Amygdala (tissue), 56 donors: Measurements from ENCODE around the gene PPM1A.
"Not testable (repeated sequence)": the region's sequence is repeated elsewhere in the genome, so short reads cannot be mapped to it uniquely, and the experiment has no call there.

Experiments used
- DNase-seq, 56 donors: peaks; one replicate each; lab custom pipeline; 2025; lab: John Stamatoyannopoulos, UW

Gene PPM1A

GRCh38 chr14:60315196-60315990 lies 66.4 kb downstream of the PPM1A start:
- no peak for DNase-seq

DNA sequence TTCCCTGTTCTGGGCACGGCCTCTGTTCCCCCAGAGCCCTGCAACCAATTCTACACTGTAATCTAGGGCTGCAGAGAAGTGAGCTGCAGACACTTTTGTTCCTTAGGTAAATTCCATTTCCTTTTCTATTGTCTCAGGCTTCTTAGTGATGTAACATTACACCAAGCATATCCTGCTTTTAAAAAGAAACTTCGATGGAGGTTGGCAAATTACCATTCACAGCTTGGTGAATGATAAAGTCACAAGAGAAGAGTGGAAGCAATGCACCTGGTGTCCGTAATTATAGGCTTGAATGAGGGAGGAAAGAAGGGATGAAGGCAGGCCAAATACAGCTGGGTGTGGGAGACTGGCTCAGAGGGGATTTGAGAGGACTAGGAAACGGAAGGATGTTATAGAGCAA lies 68.6 kb downstream of the PPM1A start:
- no peak for DNase-seq

- DNase-seq = not testable (repeated sequence)
Observed at GRCh38 chr14:60320860-60321259, 71.8 kb downstream of the PPM1A start.

GRCh38 chr14:60323199-60323896 lies 74.3 kb downstream of the PPM1A start:
- DNase-seq = no peak

GRCh38 chr14:60324837-60325236 lies 75.8 kb downstream of the PPM1A start:
- DNase-seq = no peak

DNA sequence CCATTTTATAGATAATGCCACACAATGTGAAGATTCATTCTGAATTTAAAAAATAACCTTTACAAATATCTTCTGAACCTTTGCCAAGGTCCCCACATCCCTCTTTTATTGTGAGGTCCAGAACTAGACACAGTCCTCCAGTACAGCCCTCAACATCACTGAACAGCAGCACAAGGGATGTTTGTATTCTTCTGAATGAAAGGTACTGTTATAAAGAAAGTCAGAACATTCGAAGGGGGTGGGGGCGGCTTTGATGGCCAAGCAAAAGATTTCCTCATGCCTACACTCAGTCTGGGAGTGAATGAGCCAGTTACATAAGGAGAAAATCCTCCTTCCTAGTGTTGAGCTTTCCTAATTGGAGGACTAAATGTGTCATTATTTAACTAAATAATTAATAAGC lies 77.3 kb downstream of the PPM1A start:
- peak in 1 of 56 donors; percentile 7 for DNase-seq

DNA sequence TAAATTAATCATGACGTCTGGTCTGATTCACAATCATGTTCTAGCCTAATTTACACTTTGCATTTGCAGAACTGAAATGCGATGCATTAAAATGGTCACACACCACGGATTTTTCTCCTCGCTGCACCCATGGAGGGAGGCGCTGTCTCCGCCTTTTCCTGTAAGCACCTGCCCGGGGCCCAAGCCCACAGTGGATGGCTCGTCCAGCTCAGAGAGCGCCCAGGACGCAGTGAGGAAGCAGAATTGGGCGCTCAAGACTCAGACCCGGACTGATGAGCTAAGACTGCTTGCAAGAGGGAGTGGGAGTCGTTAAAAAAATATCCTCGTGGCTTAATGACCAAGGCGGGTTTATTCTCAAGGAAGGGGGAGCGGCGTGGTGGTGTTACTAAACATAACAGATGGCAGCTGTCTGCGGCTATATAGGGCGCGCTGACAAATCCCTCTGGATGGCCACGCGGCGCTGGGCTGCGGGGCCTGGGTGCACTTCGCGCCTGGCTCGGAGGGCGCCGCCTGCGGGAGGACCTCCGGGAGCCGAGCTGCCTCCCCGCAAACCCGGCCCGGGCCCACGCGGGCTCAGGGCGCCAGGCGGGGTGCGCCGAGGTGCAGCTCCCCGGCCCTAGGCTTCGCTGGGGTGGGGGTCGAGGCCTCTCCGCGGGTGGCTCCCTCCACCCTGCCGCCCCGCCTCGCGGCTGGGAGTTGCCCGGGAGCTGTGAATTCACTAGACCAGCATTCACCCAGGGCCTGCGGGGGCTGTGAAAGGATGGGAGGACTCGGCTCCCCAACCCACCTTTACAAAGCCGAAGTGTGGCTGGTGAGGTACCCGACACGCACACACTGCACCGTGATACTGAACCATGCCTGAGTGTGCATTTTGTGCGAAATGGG lies 78.7 kb downstream of the PPM1A start:
- peak in 24 of 56 donors; percentile 3 to 56 (median 24) for DNase-seq

DNA sequence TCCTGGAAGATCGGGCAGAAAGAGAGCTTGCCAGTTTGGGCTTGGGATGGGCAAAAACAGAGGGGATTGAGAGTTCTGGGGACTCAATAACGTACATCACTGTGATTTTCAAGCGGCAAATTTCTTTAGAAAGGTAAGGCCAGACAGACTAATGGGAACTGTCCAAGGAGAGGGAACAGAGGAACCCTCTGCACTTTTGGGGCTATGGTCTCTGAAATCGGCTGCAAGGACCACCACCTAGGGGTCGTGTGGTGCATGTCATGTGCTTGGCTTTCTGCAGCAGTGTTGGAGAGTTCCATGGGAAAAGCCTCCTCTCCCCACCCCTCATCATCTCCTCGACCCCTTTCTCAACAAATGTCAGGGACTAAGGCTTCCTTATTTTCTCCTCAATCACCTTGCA lies 79.6 kb downstream of the PPM1A start:
- no peak for DNase-seq

- no peak for DNase-seq
Observed at GRCh38 chr14:60329274-60329673, 80.3 kb downstream of the PPM1A start.

- peak in 36 of 56 donors; percentile 2 to 69 (median 36) for DNase-seq
Observed at GRCh38 chr14:60331201-60332045, 82.4 kb downstream of the PPM1A start.

DNA sequence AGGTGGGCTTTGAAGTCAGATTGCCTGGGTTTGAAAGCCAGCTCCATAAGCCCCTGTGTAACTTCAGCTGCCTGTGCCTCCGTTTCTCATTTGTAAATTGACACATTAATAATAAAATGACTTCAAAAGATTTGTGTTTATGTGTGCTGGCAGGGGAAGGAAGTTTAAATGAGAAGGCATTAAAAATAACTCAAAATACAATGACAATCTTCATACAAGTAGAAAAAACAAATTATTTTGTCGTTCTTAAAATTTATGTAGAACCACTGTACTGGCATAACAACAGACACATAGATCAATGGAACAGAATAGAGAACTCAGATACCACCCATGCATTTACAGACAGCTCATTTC lies 83.0 kb downstream of the PPM1A start:
- no peak for DNase-seq

DNA sequence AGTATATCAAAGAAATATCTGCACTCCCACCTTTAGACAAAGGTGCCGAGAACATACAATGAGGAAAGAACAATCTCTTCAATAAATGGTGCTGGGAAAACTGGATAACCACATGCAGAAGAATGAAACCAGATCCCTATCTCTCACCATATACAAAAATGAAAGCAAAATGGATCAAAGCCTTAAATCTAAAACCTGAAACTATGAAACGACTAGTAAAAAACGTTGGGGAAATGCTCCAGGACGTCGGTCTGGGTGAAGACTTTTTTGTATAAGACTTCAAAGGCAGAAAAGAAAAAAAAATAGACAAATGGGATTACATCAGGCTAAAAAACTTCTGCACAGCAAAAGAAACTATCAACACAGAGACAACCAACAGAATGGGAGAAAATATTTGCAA lies 83.8 kb downstream of the PPM1A start:
- DNase-seq = no peak

DNA sequence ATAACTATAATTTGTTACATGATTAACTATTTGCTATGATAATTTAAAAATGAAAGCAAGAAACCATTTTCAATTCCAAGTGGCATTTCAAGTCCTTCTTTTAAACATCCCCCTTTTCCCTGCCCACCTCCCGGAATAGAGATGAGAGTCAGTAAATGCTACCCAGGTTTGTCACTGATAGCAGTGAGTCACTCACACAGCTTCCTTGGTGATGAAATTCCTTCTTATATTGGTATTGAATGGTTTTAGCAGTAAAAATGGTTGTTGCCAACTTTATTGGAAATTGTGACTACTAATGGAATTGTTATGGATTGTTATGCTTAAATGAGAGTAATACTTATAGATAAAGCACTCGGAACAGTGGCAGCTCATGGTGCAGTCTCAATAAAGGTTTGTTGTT lies 90.5 kb downstream of the PPM1A start:
- no peak for DNase-seq

GRCh38 chr14:60343571-60344071 lies 94.6 kb downstream of the PPM1A start:
- DNase-seq = no peak

- no peak for DNase-seq
Observed at GRCh38 chr14:60344751-60345150, 95.7 kb downstream of the PPM1A start.

GRCh38 chr14:60346706-60347105 lies 97.7 kb downstream of the PPM1A start:
- no peak for DNase-seq

DNA sequence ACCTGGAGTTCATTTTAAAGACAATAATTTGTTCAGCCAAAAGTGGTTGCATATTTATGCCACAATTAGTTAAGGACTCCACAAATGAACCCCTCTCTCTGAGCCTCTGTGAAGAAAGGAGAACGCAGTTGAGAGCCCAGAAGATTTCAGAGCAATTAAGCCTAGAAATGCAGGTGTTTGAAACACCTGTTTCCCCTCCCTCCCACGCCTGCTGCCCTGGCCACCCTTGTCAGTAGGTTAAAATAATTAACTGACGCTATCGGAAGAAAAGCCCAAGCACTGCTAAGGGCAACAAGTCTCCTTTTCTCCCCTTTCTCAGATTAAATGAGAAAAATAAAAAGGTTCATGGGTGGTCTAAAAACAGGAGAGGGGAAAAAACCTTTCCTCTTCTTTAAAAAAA lies 99.2 kb downstream of the PPM1A start:
- no peak for DNase-seq
